A673 (cell line): ENCODE results near the gene ACOXL. TPM values are rescaled to one million over a fixed set of nuclear protein-coding genes. Genes with fewer than 3 reads are reported as not detected.

ENCODE experiments used
- BruUV-seq: library from RNA; stranded (reverse); fragments of 400-500 nt; replicated peaks from 2 replicates; lab custom pipeline; 2021; lab: Mats Ljungman, UMichigan
- CTCF ChIA-PET: fragments of 300-600 bp; sonication (Branson Sonifier 250); formaldehyde crosslinking; loops from one replicate; lab custom pipeline; 2022; ENCODE audit warnings: antibody characterized with exemption; lab: Charles Lee
- POLR2A ChIA-PET: fragments of 300-600 bp; sonication (Branson Sonifier 250); formaldehyde crosslinking; loops from one replicate; lab custom pipeline; 2022; ENCODE audit warnings: antibody characterized with exemption; ENCODE audit not compliant: low non-redundant PET; lab: Charles Lee
- DNase-seq: peaks from one replicate; pipeline ENCODE4 v3.0.0-alpha.2; 2015; ENCODE audit warnings: low spot score
- H3K27ac ChIP-seq: fragments of 200-600 bp; sonication (generic); 2 replicates; pipeline ENCODE4 v1.5.1; 2016; ENCODE audit warnings: mixed run types, low read depth, mild to moderate bottlenecking, mixed read lengths, antibody characterized with exemption, low read length; ENCODE audit not compliant: poor library complexity, severe bottlenecking
- H3K27me3 ChIP-seq: fragments of 200-600 bp; sonication (generic); replicated peaks from 2 replicates; pipeline ENCODE4 v1.6.1; 2017; ENCODE audit warnings: mixed run types, low read depth, mild to moderate bottlenecking, mixed read lengths, antibody characterized with exemption, low read length; ENCODE audit not compliant: insufficient read depth, poor library complexity
- H3K36me3 ChIP-seq: fragments of 200-600 bp; sonication (generic); 2 replicates; pipeline ENCODE4 v1.6.1; 2016; ENCODE audit warnings: mixed run types, mild to moderate bottlenecking, mixed read lengths, antibody characterized with exemption, low read length; ENCODE audit not compliant: insufficient read depth, poor library complexity, severe bottlenecking
- H3K4me1 ChIP-seq: fragments of 200-600 bp; sonication (generic); 2 replicates; pipeline ENCODE4 v1.6.1; 2017; ENCODE audit warnings: mixed run types, mild to moderate bottlenecking, mixed read lengths, antibody characterized with exemption, low read length; ENCODE audit not compliant: insufficient read depth, poor library complexity, severe bottlenecking
- H3K4me3 ChIP-seq: fragments of 200-600 bp; sonication (generic); 2 replicates; pipeline ENCODE4 v1.5.1; 2016; ENCODE audit warnings: low read depth, mixed run types, mild to moderate bottlenecking, mixed read lengths, low read length; ENCODE audit not compliant: poor library complexity, severe bottlenecking
- H3K9me3 ChIP-seq: fragments of 200-600 bp; sonication (generic); 2 replicates; pipeline ENCODE4 v1.6.1; 2016; ENCODE audit warnings: mixed run types, low read depth, mild to moderate bottlenecking, mixed read lengths, antibody characterized with exemption, low read length; ENCODE audit not compliant: poor library complexity, severe bottlenecking
- EZH2 ChIP-seq: fragments of 200-600 bp; sonication (generic); IDR thresholded peaks from 2 replicates; pipeline ENCODE4 v1.6.1; 2017; ENCODE audit warnings: borderline replicate concordance, low read depth, mild to moderate bottlenecking, mixed read lengths, antibody characterized with exemption, low read length; ENCODE audit not compliant: poor library complexity, severe bottlenecking
- intact Hi-C: fragments of 100-400 bp; cut with micrococcal nuclease; formaldehyde crosslinking; loops from one replicate; pipeline ENCODE4 v1.10.0; 2022; ENCODE audit not compliant: unreplicated experiment
- total RNA-seq: library from RNA; stranded (reverse); gene quantifications from 2 replicates; pipeline ENCODE4 v1.2.3, GENCODE V29; 2021
- TF ChIP-seq, protein P1 (sequence below): fragments of 300-800, 200-600 bp; sonication (generic); conservative IDR thresholded peaks from 2 replicates; pipeline ENCODE4 v1.5.1; 2017; ENCODE audit warnings: low read depth, mild to moderate bottlenecking, antibody characterized with exemption, low read length, moderate library complexity, mixed read lengths

Gene ACOXL
- total RNA-seq, 1 experiment from 2014 or later, result not detected

DNA sequence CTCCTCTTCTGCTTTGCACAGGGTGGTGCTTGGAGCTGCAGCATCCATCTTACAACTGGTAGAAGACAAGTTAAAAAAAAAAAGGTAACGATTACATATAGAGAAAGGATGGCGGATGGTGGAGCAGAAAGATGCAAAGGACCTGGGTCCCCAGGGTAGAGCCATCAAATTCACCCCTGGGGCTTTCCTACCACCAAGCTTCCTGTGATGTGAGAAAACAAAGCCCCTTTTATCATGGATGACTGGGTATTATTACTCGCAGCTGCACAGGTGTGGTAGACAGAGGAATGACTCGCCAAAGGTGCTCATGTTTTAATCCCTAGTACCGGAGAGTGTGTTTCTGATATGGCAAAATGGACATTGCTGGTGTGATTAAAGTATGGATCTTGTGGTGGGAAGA lies 1.3 kb upstream of the ACOXL start:
- POLR2A ChIA-PET, result no interaction called here
- Histone ChIP-seq H3K27ac (no peak overlapping the region), H3K4me1 (peaks cover 6% of the 10 kb centered on the region), H3K9me3 (no peaks in the 10 kb centered on the region), H3K4me3 (no peak overlapping the region), H3K36me3 (no peaks in the 10 kb centered on the region), H3K27me3 (peaks cover 71% of the 10 kb centered on the region)
- CTCF ChIA-PET, result no interaction called here
- no peak for DNase-seq
- intact Hi-C loops, result no loop called here
- BruUV-seq, result no TSS peak
- TF ChIP-seq, protein P1, sequence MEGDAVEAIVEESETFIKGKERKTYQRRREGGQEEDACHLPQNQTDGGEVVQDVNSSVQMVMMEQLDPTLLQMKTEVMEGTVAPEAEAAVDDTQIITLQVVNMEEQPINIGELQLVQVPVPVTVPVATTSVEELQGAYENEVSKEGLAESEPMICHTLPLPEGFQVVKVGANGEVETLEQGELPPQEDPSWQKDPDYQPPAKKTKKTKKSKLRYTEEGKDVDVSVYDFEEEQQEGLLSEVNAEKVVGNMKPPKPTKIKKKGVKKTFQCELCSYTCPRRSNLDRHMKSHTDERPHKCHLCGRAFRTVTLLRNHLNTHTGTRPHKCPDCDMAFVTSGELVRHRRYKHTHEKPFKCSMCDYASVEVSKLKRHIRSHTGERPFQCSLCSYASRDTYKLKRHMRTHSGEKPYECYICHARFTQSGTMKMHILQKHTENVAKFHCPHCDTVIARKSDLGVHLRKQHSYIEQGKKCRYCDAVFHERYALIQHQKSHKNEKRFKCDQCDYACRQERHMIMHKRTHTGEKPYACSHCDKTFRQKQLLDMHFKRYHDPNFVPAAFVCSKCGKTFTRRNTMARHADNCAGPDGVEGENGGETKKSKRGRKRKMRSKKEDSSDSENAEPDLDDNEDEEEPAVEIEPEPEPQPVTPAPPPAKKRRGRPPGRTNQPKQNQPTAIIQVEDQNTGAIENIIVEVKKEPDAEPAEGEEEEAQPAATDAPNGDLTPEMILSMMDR, result no peak
- no peak for TF ChIP-seq EZH2

DNA sequence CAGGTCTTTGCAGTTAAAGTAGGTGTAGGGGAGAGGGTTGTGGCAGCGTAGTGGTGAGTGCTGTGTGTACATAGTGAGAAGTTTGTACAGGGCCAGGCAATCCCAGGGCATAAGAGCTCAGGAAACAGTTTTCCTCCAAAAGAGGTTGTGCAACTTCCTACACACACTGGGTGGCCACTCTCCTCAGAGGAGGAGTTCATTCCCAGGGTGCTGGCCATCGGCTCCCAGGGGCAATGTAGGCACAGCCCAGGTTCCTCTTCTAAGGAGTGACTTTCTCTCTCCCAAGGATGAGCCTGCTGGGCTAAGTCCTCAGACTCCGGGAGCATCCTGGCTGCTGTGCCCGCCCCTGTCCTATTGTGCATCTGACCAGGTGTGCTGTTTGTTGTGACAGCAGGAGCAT lies 3.0 kb downstream of the ACOXL start:
- POLR2A ChIA-PET, result no interaction called here
- H3K4me3 ChIP-seq, result no peak overlapping the region
- H3K9me3 ChIP-seq, result no peaks in the 10 kb centered on the region
- peaks cover 60% of the 10 kb centered on the region for H3K27me3 ChIP-seq
- CTCF ChIA-PET, result no interaction called here
- peaks cover 6% of the 10 kb centered on the region for H3K4me1 ChIP-seq
- no peak overlapping the region for H3K27ac ChIP-seq
- no peaks in the 10 kb centered on the region for H3K36me3 ChIP-seq
- TF ChIP-seq EZH2, result no peak
- TF ChIP-seq, protein P1, result no peak
- intact Hi-C loops, result no loop called here
- DNase-seq, result peak; percentile 29
- BruUV-seq, result no TSS peak

DNA sequence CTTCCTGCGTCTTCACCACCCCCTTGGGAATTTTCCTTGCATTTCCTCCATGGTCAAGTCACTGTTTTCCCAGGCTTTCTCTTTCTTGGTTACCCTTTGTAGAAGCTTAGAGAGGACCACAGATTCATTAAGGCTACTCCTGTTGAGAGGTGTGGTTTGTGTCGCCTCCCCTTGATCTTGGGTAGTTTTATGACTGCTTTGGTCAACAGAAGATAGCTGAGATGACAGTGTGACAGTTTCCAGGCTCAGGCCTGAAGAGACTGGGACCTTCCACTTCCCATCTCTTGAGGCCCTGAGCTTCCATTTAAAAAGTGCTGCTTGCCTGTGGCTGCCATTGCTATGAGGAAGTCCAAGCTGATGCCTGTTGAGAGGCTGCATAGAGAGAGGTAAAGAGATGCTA lies 5.4 kb downstream of the ACOXL start:
- Histone ChIP-seq H3K27me3 (peaks cover 40% of the 10 kb centered on the region), H3K9me3 (no peaks in the 10 kb centered on the region), H3K36me3 (no peaks in the 10 kb centered on the region), H3K27ac (no peak overlapping the region), H3K4me3 (no peak overlapping the region), H3K4me1 (peaks cover 6% of the 10 kb centered on the region)
- no peak for TF ChIP-seq EZH2
- TF ChIP-seq, protein P1, result no peak
- BruUV-seq, result no TSS peak
- no peak for DNase-seq
- CTCF ChIA-PET, result no interaction called here
- intact Hi-C loops, result no loop called here
- POLR2A ChIA-PET, result no interaction called here
